HepG2 (cell line): ENCODE measurements around the gene CHN2. TPM values are rescaled to one million over a fixed set of nuclear protein-coding genes. Genes with fewer than 3 reads are reported as not detected.

Experiments
- ATAC-seq: fragments of 200-7000 bp; cut with Tn5 transposase; 3 replicates; pipeline ENCODE4 v1.9.1; 2020; ENCODE audit warnings: mild to moderate bottlenecking, moderate library complexity
- BruUV-seq: library from RNA; stranded (reverse); fragments of 400-500 nt; replicated peaks from 2 replicates; lab custom pipeline; 2021; lab: Mats Ljungman, UMichigan
- CTCF ChIA-PET: fragments of 300-600 bp; formaldehyde crosslinking; extraction: SDS; loops from one replicate; lab custom pipeline; 2021; ENCODE audit warnings: low total read pairs, inconsistent platforms, low intra/inter-chr PET ratio; lab: Yijun Ruan, JAX
- POLR2A ChIA-PET: fragments of 350-600 bp; sonication (Branson Sonifier 250); formaldehyde crosslinking; loops from one replicate; lab custom pipeline; 2020; ENCODE audit warnings: antibody characterized with exemption, inconsistent platforms; lab: Yijun Ruan, JAX
- DNase-seq: peaks from one replicate; pipeline ENCODE4 v3.0.0-alpha.2; 2015; ENCODE audit warnings: low spot score
- FAIRE-seq: peaks from 3 replicates; lab custom pipeline; 2011; peaks lifted over from hg19 to GRCh38; lab: Jason Lieb, UNC
- H2AFZ ChIP-seq: one replicate; pipeline ENCODE4 v1.6.1; 2011; ENCODE audit warnings: low read length, inconsistent platforms
- H3K27ac ChIP-seq: fragments of 300-600 bp; 3 replicates; pipeline ENCODE4 v1.8.0; 2011; ENCODE audit warnings: mixed run types, mild to moderate bottlenecking, mixed read lengths, low read length, inconsistent platforms; ENCODE audit not compliant: insufficient read depth; ENCODE audit errors: extremely low read length
- H3K27me3 ChIP-seq, 2 experiments: fragments of 200-600 bp in 1 of 2; 2 replicates in 1 of 2; 3 replicates in 1 of 2; pipeline versions ENCODE4 v1.6.0 to v1.8.0; 2011; ENCODE audit warnings: low read length in 2 of 2, mild to moderate bottlenecking in 2 of 2, moderate library complexity in 2 of 2, inconsistent platforms in 1 of 2; ENCODE audit not compliant: insufficient read depth in 2 of 2, control insufficient read depth in 1 of 2
- H3K36me3 ChIP-seq, 2 experiments: fragments of 200-600 bp in 1 of 2; replicated peaks in 1 of 2; 2 replicates in 1 of 2; 3 replicates in 1 of 2; pipeline versions ENCODE4 v1.5.1 to v1.8.0; 2011; ENCODE audit warnings: low read length in 2 of 2, inconsistent platforms in 1 of 2; ENCODE audit not compliant: insufficient read depth in 2 of 2, control insufficient read depth in 1 of 2
- H3K4me1 ChIP-seq: 2 replicates; pipeline ENCODE4 v1.5.1; 2012; ENCODE audit warnings: low read length, inconsistent platforms; ENCODE audit not compliant: insufficient read depth
- H3K4me2 ChIP-seq: 2 replicates; pipeline ENCODE4 v1.6.0; 2011; ENCODE audit warnings: low read depth, low read length, inconsistent platforms
- H3K4me3 ChIP-seq, 3 experiments: fragments of 200-600 bp in 1 of 3; sonication (generic), shearing (Covaris generic) in 1 of 3; replicated peaks in 1 of 3; 2 replicates each; pipeline ENCODE4 v1.5.1; 2011 to 2016; ENCODE audit warnings: low read length in 3 of 3, inconsistent platforms in 2 of 3, low read depth in 2 of 3, mild to moderate bottlenecking in 2 of 3, control low read depth in 1 of 3, mixed read lengths in 1 of 3; ENCODE audit not compliant: insufficient read depth in 1 of 3
- H3K79me2 ChIP-seq: one replicate; pipeline ENCODE4 v1.6.1; 2011; ENCODE audit warnings: low read length, inconsistent platforms; ENCODE audit not compliant: insufficient read depth
- H3K9ac ChIP-seq: 2 replicates; pipeline ENCODE4 v1.6.0; 2011; ENCODE audit warnings: mild to moderate bottlenecking, low read depth, low read length, inconsistent platforms; ENCODE audit not compliant: insufficient read depth
- H3K9me3 ChIP-seq: 2 replicates; pipeline ENCODE4 v1.5.1; 2012; ENCODE audit warnings: mild to moderate bottlenecking, low read length
- H4K20me1 ChIP-seq: 2 replicates; pipeline ENCODE4 v1.6.0; 2011; ENCODE audit warnings: inconsistent platforms, mild to moderate bottlenecking, low read length, moderate library complexity; ENCODE audit not compliant: insufficient read depth
- AHR ChIP-seq: IDR thresholded peaks from 2 replicates; pipeline ENCODE4 v1.6.1; 2018; ENCODE audit warnings: missing genetic modification reagents, missing compliant biosample characterization
- HNF4A ChIP-seq: sonication (generic); formaldehyde crosslinking; IDR thresholded peaks from 2 replicates; pipeline ENCODE4 v1.4.0; 2020; ENCODE audit warnings: missing genetic modification reagents
- HOXA7 ChIP-seq: sonication (generic); formaldehyde crosslinking; IDR thresholded peaks from 2 replicates; pipeline ENCODE4 v1.8.1; 2022; ENCODE audit warnings: mild to moderate bottlenecking, missing genetic modification reagents, moderate library complexity
- NR1H2 ChIP-seq: sonication (generic); formaldehyde crosslinking; IDR thresholded peaks from 2 replicates; pipeline ENCODE4 v1.8.1; 2022; ENCODE audit warnings: low read depth, missing genetic modification reagents, borderline replicate concordance
- NRL ChIP-seq: sonication (generic); formaldehyde crosslinking; IDR thresholded peaks from 2 replicates; pipeline ENCODE4 v1.5.0; 2020; ENCODE audit warnings: missing genetic modification reagents, mild to moderate bottlenecking, moderate library complexity, borderline replicate concordance
- TBX3 ChIP-seq: fragments of 450-650 bp; IDR thresholded peaks from 2 replicates; pipeline ENCODE4 v1.6.1; 2017; ENCODE audit warnings: antibody characterized with exemption, mild to moderate bottlenecking, inconsistent platforms, borderline replicate concordance
- ZFP82 ChIP-seq: sonication (generic); formaldehyde crosslinking; IDR thresholded peaks from 2 replicates; pipeline ENCODE4 v1.5.1; 2020; ENCODE audit warnings: mild to moderate bottlenecking, missing genetic modification reagents, borderline replicate concordance
- ZNF333 ChIP-seq: sonication (generic); formaldehyde crosslinking; IDR thresholded peaks from 2 replicates; pipeline ENCODE4 v1.4.0; 2020; ENCODE audit warnings: mild to moderate bottlenecking, missing genetic modification reagents, borderline replicate concordance
- whole genome bisulfite sequencing: methylation state at CpG from one replicate; pipeline ENCODE4 v1.1.6; 2017; ENCODE audit warnings: low lambda C conversion rate; 5-methylcytosine and 5-hydroxymethylcytosine counted together
- in situ Hi-C: cut with HindIII; loops from 2 replicates; pipeline ENCODE4 v1.10.0; 2017; ENCODE audit warnings: low pct_unique_long_range_greater_than_20kb; ENCODE audit not compliant: extremely low pct_ligation_motif_present
- intact Hi-C: fragments of 100-400 bp; cut with micrococcal nuclease; formaldehyde crosslinking; loops from one replicate; pipeline ENCODE4 v1.10.0; 2022; ENCODE audit not compliant: unreplicated experiment
- polyA plus RNA-seq, 8 experiments: library from polyadenylated mRNA; depleted of rRNA in 3 of 8; stranded (reverse) in 7 of 8; unstranded in 1 of 8; fragments of >200 nt; fragmentation: Illumina TruSeq in 4 of 8; extraction: Trizol in 4 of 8; gene quantifications; 2 replicates each; pipeline versions ENCODE4 v1.2.1 to v1.2.3, GENCODE V29; 2011 to 2016; ENCODE audit warnings: low read depth in 4 of 8, missing spikeins in 1 of 8, mixed read lengths in 1 of 8; ENCODE audit not compliant: insufficient read depth in 1 of 8
- total RNA-seq, 5 experiments: library from RNA; depleted of rRNA; stranded (reverse); fragments of >200 nt; fragmentation: Illumina TruSeq; extraction: Trizol; gene quantifications; 2 replicates each; pipeline ENCODE4 v1.2.3, GENCODE V29; 2016; ENCODE audit warnings: low read depth in 1 of 5
- TF ChIP-seq, protein P1 (sequence below): sonication (generic); formaldehyde crosslinking; IDR thresholded peaks from 2 replicates; pipeline ENCODE4 v1.9.0; 2022; ENCODE audit warnings: missing genetic modification reagents, mild to moderate bottlenecking, borderline replicate concordance
- TF ChIP-seq, protein P2 (sequence below): sonication (generic); formaldehyde crosslinking; IDR thresholded peaks from 2 replicates; pipeline ENCODE4 v1.5.1; 2020; ENCODE audit warnings: mild to moderate bottlenecking, missing genetic modification reagents, moderate library complexity

Gene CHN2
- total and polyA plus RNA-seq, 2 of the 13 experiments (the other 11 are each of a cell fraction or from before 2014, with no cell fraction given) = 23.5 to 30.5 TPM

DNA sequence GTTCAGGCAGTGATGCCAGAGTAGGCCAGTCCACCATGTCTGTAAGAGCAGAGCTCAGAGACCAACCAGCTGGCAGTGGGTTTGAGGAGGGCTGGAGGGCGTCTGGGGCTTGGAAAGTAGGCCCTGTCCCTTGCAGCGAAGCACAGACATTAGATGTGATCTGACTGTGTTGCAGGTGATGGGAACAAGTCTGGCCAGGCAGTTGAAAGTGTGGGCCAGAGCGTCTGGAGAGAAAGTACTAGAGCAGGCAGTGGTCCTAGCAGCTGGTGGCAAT is 53.3 kb downstream of the CHN2 start:
- H3K9ac ChIP-seq = no peak overlapping the region
- H3K27me3 ChIP-seq = no peaks in the 10 kb centered on the region
- H3K4me2 ChIP-seq = peak overlapping the region; percentile 51
- no TSS peak for BruUV-seq
- intact Hi-C loops (loop anchor here (5.0 kb wide), 4 partner anchors 41 to 89 kb away; partner anchors contain the start of gene CHN2), in situ Hi-C loops (no loop called here)
- no peak overlapping the region for H2AFZ ChIP-seq
- H3K79me2 ChIP-seq = peaks cover 39% of the 10 kb centered on the region
- DNase-seq = no peak
- peak overlapping the region; percentile 66 for H3K27ac ChIP-seq
- no peak for ATAC-seq
- H3K36me3 ChIP-seq = peaks cover 7 to 15% of the 10 kb centered on the region in 2 experiments; a peak in 4 of 5 replicates
- no peaks in the 10 kb centered on the region for H4K20me1 ChIP-seq
- peaks cover 53% of the 10 kb centered on the region for H3K4me1 ChIP-seq
- 96% methylated on average over 3 of the region's 3 CpGs for WGBS
- H3K9me3 ChIP-seq = no peaks in the 10 kb centered on the region
- FAIRE-seq = no peak
- no peak overlapping the region for H3K4me3 ChIP-seq
- CTCF ChIA-PET = no interaction called here
- POLR2A ChIA-PET = interaction anchor here (1.1 to 1.7 kb wide), 5 partner anchors 16 to 58 kb away, joined by 3 to 11 read pairs (median 4); no protein-coding TSS in a partner anchor
- TF ChIP-seq NRL (CRISPR knock-in tag) (0 out of 2 replicates have a peak, but pooled peaks have one; percentile 25), HOXA7 (CRISPR knock-in tag) (no peak), ZFP82 (CRISPR knock-in tag) (no peak), ZNF333 (no peak), NR1H2 (CRISPR knock-in tag) (no peak), AHR (CRISPR knock-in tag) (0 out of 2 replicates have a peak, but pooled peaks have one; percentile 8), HNF4A (CRISPR knock-in tag) (no peak), TBX3 (no peak)
- TF ChIP-seq, protein P1, sequence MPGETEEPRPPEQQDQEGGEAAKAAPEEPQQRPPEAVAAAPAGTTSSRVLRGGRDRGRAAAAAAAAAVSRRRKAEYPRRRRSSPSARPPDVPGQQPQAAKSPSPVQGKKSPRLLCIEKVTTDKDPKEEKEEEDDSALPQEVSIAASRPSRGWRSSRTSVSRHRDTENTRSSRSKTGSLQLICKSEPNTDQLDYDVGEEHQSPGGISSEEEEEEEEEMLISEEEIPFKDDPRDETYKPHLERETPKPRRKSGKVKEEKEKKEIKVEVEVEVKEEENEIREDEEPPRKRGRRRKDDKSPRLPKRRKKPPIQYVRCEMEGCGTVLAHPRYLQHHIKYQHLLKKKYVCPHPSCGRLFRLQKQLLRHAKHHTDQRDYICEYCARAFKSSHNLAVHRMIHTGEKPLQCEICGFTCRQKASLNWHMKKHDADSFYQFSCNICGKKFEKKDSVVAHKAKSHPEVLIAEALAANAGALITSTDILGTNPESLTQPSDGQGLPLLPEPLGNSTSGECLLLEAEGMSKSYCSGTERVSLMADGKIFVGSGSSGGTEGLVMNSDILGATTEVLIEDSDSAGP = 0 out of 2 replicates have a peak, but pooled peaks have one; percentile 42
- TF ChIP-seq, protein P2, sequence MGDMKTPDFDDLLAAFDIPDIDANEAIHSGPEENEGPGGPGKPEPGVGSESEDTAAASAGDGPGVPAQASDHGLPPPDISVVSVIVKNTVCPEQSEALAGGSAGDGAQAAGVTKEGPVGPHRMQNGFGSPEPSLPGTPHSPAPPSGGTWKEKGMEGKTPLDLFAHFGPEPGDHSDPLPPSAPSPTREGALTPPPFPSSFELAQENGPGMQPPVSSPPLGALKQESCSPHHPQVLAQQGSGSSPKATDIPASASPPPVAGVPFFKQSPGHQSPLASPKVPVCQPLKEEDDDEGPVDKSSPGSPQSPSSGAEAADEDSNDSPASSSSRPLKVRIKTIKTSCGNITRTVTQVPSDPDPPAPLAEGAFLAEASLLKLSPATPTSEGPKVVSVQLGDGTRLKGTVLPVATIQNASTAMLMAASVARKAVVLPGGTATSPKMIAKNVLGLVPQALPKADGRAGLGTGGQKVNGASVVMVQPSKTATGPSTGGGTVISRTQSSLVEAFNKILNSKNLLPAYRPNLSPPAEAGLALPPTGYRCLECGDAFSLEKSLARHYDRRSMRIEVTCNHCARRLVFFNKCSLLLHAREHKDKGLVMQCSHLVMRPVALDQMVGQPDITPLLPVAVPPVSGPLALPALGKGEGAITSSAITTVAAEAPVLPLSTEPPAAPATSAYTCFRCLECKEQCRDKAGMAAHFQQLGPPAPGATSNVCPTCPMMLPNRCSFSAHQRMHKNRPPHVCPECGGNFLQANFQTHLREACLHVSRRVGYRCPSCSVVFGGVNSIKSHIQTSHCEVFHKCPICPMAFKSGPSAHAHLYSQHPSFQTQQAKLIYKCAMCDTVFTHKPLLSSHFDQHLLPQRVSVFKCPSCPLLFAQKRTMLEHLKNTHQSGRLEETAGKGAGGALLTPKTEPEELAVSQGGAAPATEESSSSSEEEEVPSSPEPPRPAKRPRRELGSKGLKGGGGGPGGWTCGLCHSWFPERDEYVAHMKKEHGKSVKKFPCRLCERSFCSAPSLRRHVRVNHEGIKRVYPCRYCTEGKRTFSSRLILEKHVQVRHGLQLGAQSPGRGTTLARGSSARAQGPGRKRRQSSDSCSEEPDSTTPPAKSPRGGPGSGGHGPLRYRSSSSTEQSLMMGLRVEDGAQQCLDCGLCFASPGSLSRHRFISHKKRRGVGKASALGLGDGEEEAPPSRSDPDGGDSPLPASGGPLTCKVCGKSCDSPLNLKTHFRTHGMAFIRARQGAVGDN = peak; percentile 52
